Measurements from ENCODE around the gene ATP2B1.

ATP2B1 gene

GRCh38 chr12:89574736-89575208 lies 133.9 kb downstream of the ATP2B1 start:
- DNase-seq: no peak

GRCh38 chr12:89573051-89573810 lies 135.4 kb downstream of the ATP2B1 start:
- DNase-seq: no peak

- no peak for DNase-seq
Measured at GRCh38 chr12:89571491-89572195, 137.0 kb downstream of the ATP2B1 start.

- DNase-seq: no peak
Measured at GRCh38 chr12:89568484-89568883, 140.2 kb downstream of the ATP2B1 start.

- DNase-seq: no peak
Measured at GRCh38 chr12:89567691-89568239, 140.9 kb downstream of the ATP2B1 start.

- no peak for DNase-seq
Measured at GRCh38 chr12:89566615-89567014, 142.0 kb downstream of the ATP2B1 start.

- no peak for DNase-seq
Measured at GRCh38 chr12:89565002-89565401, 143.6 kb downstream of the ATP2B1 start.

GRCh38 chr12:89559753-89560152 lies 148.9 kb downstream of the ATP2B1 start:
- DNase-seq: no peak

GRCh38 chr12:89556976-89557375 lies 151.7 kb downstream of the ATP2B1 start:
- DNase-seq: no peak

GRCh38 chr12:89552376-89552775 lies 156.3 kb downstream of the ATP2B1 start:
- no peak for DNase-seq

- no peak for DNase-seq
Measured at GRCh38 chr12:89551747-89552146, 156.9 kb downstream of the ATP2B1 start.

GRCh38 chr12:89547101-89547500 lies 161.5 kb downstream of the ATP2B1 start:
- DNase-seq: no peak

GRCh38 chr12:89546151-89546550 lies 162.5 kb downstream of the ATP2B1 start:
- DNase-seq: no peak

GRCh38 chr12:89544681-89545184 lies 163.9 kb downstream of the ATP2B1 start:
- DNase-seq: peak; percentile 63

GRCh38 chr12:89544022-89544421 lies 164.6 kb downstream of the ATP2B1 start:
- DNase-seq: no peak

GRCh38 chr12:89542912-89543592 lies 165.6 kb downstream of the ATP2B1 start:
- peak; percentile 74 for DNase-seq

GRCh38 chr12:89542236-89542635 lies 166.4 kb downstream of the ATP2B1 start:
- DNase-seq: no peak

- DNase-seq: no peak
Measured at GRCh38 chr12:89540586-89540985, 168.1 kb downstream of the ATP2B1 start.

GRCh38 chr12:89539426-89540223 lies 169.0 kb downstream of the ATP2B1 start:
- DNase-seq: no peak

- no peak for DNase-seq
Measured at GRCh38 chr12:89538897-89539296, 169.7 kb downstream of the ATP2B1 start.
